ENCODE data around the gene NSUN6.

GRCh38 chr10:18685555-18685954 is 34.2 kb upstream of the NSUN6 start:
- TF ChIP-seq CTCF (IDR thresholded peaks at IDR 0.05) (no peak), POLR2A (IDR thresholded peaks at IDR 0.05) (no peak)

Measured in heart left ventricle (tissue), 13 donors.